ENCODE data around the gene PRR20G. TPM values are rescaled to one million over a fixed set of nuclear protein-coding genes. Genes with fewer than 3 reads are reported as not detected.

The PRR20G gene
- total and polyA plus RNA-seq, 9 of the 15 experiments (the other 6 are each of a cell fraction or from before 2014, with no cell fraction given) = not detected

- in situ Hi-C loops (cut with MboI) (no loop called here), intact Hi-C loops (cut with micrococcal nuclease) (no loop called here)
- Histone ChIP-seq H3K9me1 (ENCODE audit: control insufficient read depth, insufficient read depth, low read length) (no peaks in the 10 kb centered on the region), H2AFZ (ENCODE audit: low read depth, low read length) (no peak overlapping the region), H3K36me3 (ENCODE audit: control insufficient read depth, insufficient read depth, low read length) (no peaks in the 10 kb centered on the region), H3K27me3 (ENCODE audit: control insufficient read depth in 2 of 2, insufficient read depth in 2 of 2, low read length in 2 of 2) (no peaks in the 10 kb centered on the region), H4K20me1 (replicated peaks; ENCODE audit: control insufficient read depth, insufficient read depth, low read length) (no peaks in the 10 kb centered on the region; the same call in 1 of the 2 replicates), H3K4me2 (ENCODE audit: insufficient read depth, low read length) (no peak overlapping the region), H3K9ac (ENCODE audit: insufficient read depth in 1 of 2, low read depth in 2 of 2, low read length in 2 of 2) (no peak overlapping the region), H3K27ac (ENCODE audit: extremely low read depth, low read depth, low read length) (no peak overlapping the region), H3K9me3 (replicated peaks; ENCODE audit: control insufficient read depth, insufficient read depth, low read depth, low read length) (no peaks in the 10 kb centered on the region), H3K79me2 (ENCODE audit: control insufficient read depth, insufficient read depth, low read length) (no peaks in the 10 kb centered on the region), H3K4me3 (no peak overlapping the region), H3K4me1 (replicated peaks in 1 of 2; ENCODE audit: control insufficient read depth in 2 of 2, insufficient read depth in 2 of 2, low read length in 2 of 2) (no peaks in the 10 kb centered on the region)
- POLR2A ChIA-PET = no interaction called here
- no peak for TF ChIP-seq U2AF2 (optimal IDR thresholded peaks at IDR 0.05; ENCODE audit: low read depth, low read length)
- no peak for TF ChIP-seq U2AF1 (optimal IDR thresholded peaks at IDR 0.05; ENCODE audit: low read depth, low read length)
- TF ChIP-seq PHB (CRISPR knock-in tag; IDR thresholded peaks at IDR 0.05) = no peak
- TF ChIP-seq XRCC4 (IDR thresholded peaks at IDR 0.05; ENCODE audit: extremely low read depth, insufficient read depth, insufficient read length) = no peak
- TF ChIP-seq ZNF197 (CRISPR knock-in tag; IDR thresholded peaks at IDR 0.05; ENCODE audit: low read depth) = no peak
- no peak for TF ChIP-seq ZNF830 (CRISPR knock-in tag; IDR thresholded peaks at IDR 0.05)
- no peak for TF ChIP-seq ZNF668 (CRISPR knock-in tag; IDR thresholded peaks at IDR 0.05)
- no peak for TF ChIP-seq ZNF316 (IDR thresholded peaks at IDR 0.05)
- TF ChIP-seq ZNF511 (CRISPR knock-in tag; IDR thresholded peaks at IDR 0.05) = no peak
- TF ChIP-seq RBM25 (IDR thresholded peaks at IDR 0.05; ENCODE audit: low read depth, low read length, severe bottlenecking) = no peak
- no peak for TF ChIP-seq FOXJ2 (tag; IDR thresholded peaks at IDR 0.05)
- no peak for TF ChIP-seq XRCC5 (IDR thresholded peaks at IDR 0.05; ENCODE audit: low read depth, low read length)
- TF ChIP-seq PYGO2 (tag; IDR thresholded peaks at IDR 0.05) = no peak
- no peak for TF ChIP-seq EHMT2 (IDR thresholded peaks at IDR 0.05)
- no peak for TF ChIP-seq MYNN (IDR thresholded peaks at IDR 0.05)
- TF ChIP-seq MYNN (CRISPR knock-in tag; IDR thresholded peaks at IDR 0.05) = no peak
- TF ChIP-seq TGIF2 (CRISPR knock-in tag; IDR thresholded peaks at IDR 0.05) = no peak
- ATAC-seq = no peak
- no TSS peak for BruUV-seq (replicated peaks)
- CTCF ChIA-PET (ENCODE audit: low intra/inter-chr PET ratio) = no interaction called here
- WGBS (ENCODE audit: insufficient coverage, low coverage, missing lambda C conversion rate) = 0% methylated on average over 7 of the region's 7 CpGs
- no peak for FAIRE-seq
- DNase-seq (ENCODE audit: extremely low read depth in 1 of 4, low spot score in 3 of 4) = no peak
Measured at GRCh38 chr3:127253491-127253890, 34.4 kb downstream of the PRR20G start.
